ENCODE measurements around the gene TFB1M. TPM values are rescaled to one million over a fixed set of nuclear protein-coding genes. Genes with fewer than 3 reads are reported as not detected.

The TFB1M gene
- total RNA-seq, 1 donor from 2014 or later: 39.8 TPM

GRCh38 chr6:155250701-155251381 is 63.4 kb downstream of the TFB1M start:
- H3K9me3 Mint-ChIP-seq: no peaks in the 10 kb centered on the region
- H3K27ac Mint-ChIP-seq: no peak overlapping the region
- no peak for DNase-seq (ENCODE audit: low spot score)
- intact Hi-C loops (cut with micrococcal nuclease): no loop called here
- H3K36me3 Mint-ChIP-seq (ENCODE audit: low read depth): peaks cover 72% of the 10 kb centered on the region
- H3K4me1 Mint-ChIP-seq (ENCODE audit: low read depth): peaks cover 9% of the 10 kb centered on the region
- no peak overlapping the region for H3K4me3 Mint-ChIP-seq (ENCODE audit: low read depth)
- no peaks in the 10 kb centered on the region for H3K27me3 Mint-ChIP-seq (ENCODE audit: low read depth)

GRCh38 chr6:155248008-155249001 is 66.0 kb downstream of the TFB1M start:
- Mint-ChIP-seq H3K9me3 (no peaks in the 10 kb centered on the region), H3K27ac (no peak overlapping the region), H3K36me3 (ENCODE audit: low read depth) (peaks cover 72% of the 10 kb centered on the region), H3K4me3 (ENCODE audit: low read depth) (no peak overlapping the region), H3K27me3 (ENCODE audit: low read depth) (no peaks in the 10 kb centered on the region), H3K4me1 (ENCODE audit: low read depth) (no peaks in the 10 kb centered on the region)
- intact Hi-C loops (cut with micrococcal nuclease): loop anchor here (1.0 to 2.0 kb wide), 2 partner anchors 71 to 320 kb away; no protein-coding TSS in a partner anchor
- no peak for DNase-seq (ENCODE audit: low spot score)

GRCh38 chr6:155247618-155248007 is 66.7 kb downstream of the TFB1M start:
- H3K27me3 Mint-ChIP-seq (ENCODE audit: low read depth): no peaks in the 10 kb centered on the region
- no peaks in the 10 kb centered on the region for H3K4me1 Mint-ChIP-seq (ENCODE audit: low read depth)
- H3K9me3 Mint-ChIP-seq: no peaks in the 10 kb centered on the region
- DNase-seq (ENCODE audit: low spot score): no peak
- no peak overlapping the region for H3K27ac Mint-ChIP-seq
- H3K4me3 Mint-ChIP-seq (ENCODE audit: low read depth): no peak overlapping the region
- intact Hi-C loops (cut with micrococcal nuclease): loop anchor here (1.0 to 2.0 kb wide), 2 partner anchors 70 to 319 kb away; no protein-coding TSS in a partner anchor
- peaks cover 65% of the 10 kb centered on the region for H3K36me3 Mint-ChIP-seq (ENCODE audit: low read depth)

- Mint-ChIP-seq H3K9me3 (no peaks in the 10 kb centered on the region), H3K36me3 (ENCODE audit: low read depth) (peaks cover 63% of the 10 kb centered on the region), H3K4me3 (ENCODE audit: low read depth) (no peak overlapping the region), H3K4me1 (ENCODE audit: low read depth) (no peaks in the 10 kb centered on the region), H3K27me3 (ENCODE audit: low read depth) (no peaks in the 10 kb centered on the region), H3K27ac (no peak overlapping the region)
- intact Hi-C loops (cut with micrococcal nuclease): no loop called here
- DNase-seq (ENCODE audit: low spot score): no peak
Measured at GRCh38 chr6:155246825-155247224, 67.5 kb downstream of the TFB1M start.

- Mint-ChIP-seq H3K4me1 (ENCODE audit: low read depth) (no peaks in the 10 kb centered on the region), H3K27me3 (ENCODE audit: low read depth) (no peaks in the 10 kb centered on the region), H3K4me3 (ENCODE audit: low read depth) (no peak overlapping the region), H3K36me3 (ENCODE audit: low read depth) (peaks cover 57% of the 10 kb centered on the region), H3K9me3 (no peaks in the 10 kb centered on the region), H3K27ac (no peak overlapping the region)
- intact Hi-C loops (cut with micrococcal nuclease): no loop called here
- no peak for DNase-seq (ENCODE audit: low spot score)
Measured at GRCh38 chr6:155245831-155246230, 68.5 kb downstream of the TFB1M start.

- DNase-seq (ENCODE audit: low spot score): no peak
- Mint-ChIP-seq H3K27me3 (ENCODE audit: low read depth) (no peaks in the 10 kb centered on the region), H3K27ac (no peak overlapping the region), H3K9me3 (no peaks in the 10 kb centered on the region), H3K36me3 (ENCODE audit: low read depth) (peaks cover 57% of the 10 kb centered on the region), H3K4me1 (ENCODE audit: low read depth) (no peaks in the 10 kb centered on the region), H3K4me3 (ENCODE audit: low read depth) (no peak overlapping the region)
- intact Hi-C loops (cut with micrococcal nuclease): no loop called here
Measured at GRCh38 chr6:155245193-155245592, 69.1 kb downstream of the TFB1M start.

- peaks cover 51% of the 10 kb centered on the region for H3K36me3 Mint-ChIP-seq (ENCODE audit: low read depth)
- intact Hi-C loops (cut with micrococcal nuclease): no loop called here
- no peaks in the 10 kb centered on the region for H3K27me3 Mint-ChIP-seq (ENCODE audit: low read depth)
- H3K4me1 Mint-ChIP-seq (ENCODE audit: low read depth): no peaks in the 10 kb centered on the region
- no peak overlapping the region for H3K4me3 Mint-ChIP-seq (ENCODE audit: low read depth)
- peak overlapping the region; percentile 24 for H3K27ac Mint-ChIP-seq
- no peaks in the 10 kb centered on the region for H3K9me3 Mint-ChIP-seq
- DNase-seq (ENCODE audit: low spot score): no peak
Measured at GRCh38 chr6:155244434-155244833, 69.8 kb downstream of the TFB1M start.

GRCh38 chr6:155241966-155242365 is 72.3 kb downstream of the TFB1M start:
- no peaks in the 10 kb centered on the region for H3K27me3 Mint-ChIP-seq (ENCODE audit: low read depth)
- DNase-seq (ENCODE audit: low spot score): no peak
- H3K4me1 Mint-ChIP-seq (ENCODE audit: low read depth): no peaks in the 10 kb centered on the region
- H3K9me3 Mint-ChIP-seq: peaks cover 9% of the 10 kb centered on the region
- no peak overlapping the region for H3K27ac Mint-ChIP-seq
- H3K36me3 Mint-ChIP-seq (ENCODE audit: low read depth): peaks cover 56% of the 10 kb centered on the region
- H3K4me3 Mint-ChIP-seq (ENCODE audit: low read depth): no peak overlapping the region
- intact Hi-C loops (cut with micrococcal nuclease): no loop called here

GRCh38 chr6:155240905-155241600 is 73.2 kb downstream of the TFB1M start:
- no peak for DNase-seq (ENCODE audit: low spot score)
- Mint-ChIP-seq H3K4me3 (ENCODE audit: low read depth) (no peak overlapping the region), H3K27me3 (ENCODE audit: low read depth) (no peaks in the 10 kb centered on the region), H3K36me3 (ENCODE audit: low read depth) (peaks cover 56% of the 10 kb centered on the region), H3K27ac (no peak overlapping the region), H3K4me1 (ENCODE audit: low read depth) (no peaks in the 10 kb centered on the region), H3K9me3 (peaks cover 9% of the 10 kb centered on the region)
- intact Hi-C loops (cut with micrococcal nuclease): no loop called here

- peaks cover 36% of the 10 kb centered on the region for H3K36me3 Mint-ChIP-seq (ENCODE audit: low read depth)
- no peak overlapping the region for H3K27ac Mint-ChIP-seq
- H3K4me1 Mint-ChIP-seq (ENCODE audit: low read depth): no peaks in the 10 kb centered on the region
- H3K27me3 Mint-ChIP-seq (ENCODE audit: low read depth): no peaks in the 10 kb centered on the region
- intact Hi-C loops (cut with micrococcal nuclease): no loop called here
- H3K9me3 Mint-ChIP-seq: peaks cover 9% of the 10 kb centered on the region
- DNase-seq (ENCODE audit: low spot score): no peak
- H3K4me3 Mint-ChIP-seq (ENCODE audit: low read depth): no peak overlapping the region
Measured at GRCh38 chr6:155237613-155238012, 76.7 kb downstream of the TFB1M start.

GRCh38 chr6:155235087-155235486 is 79.2 kb downstream of the TFB1M start:
- intact Hi-C loops (cut with micrococcal nuclease): no loop called here
- no peaks in the 10 kb centered on the region for H3K27me3 Mint-ChIP-seq (ENCODE audit: low read depth)
- H3K27ac Mint-ChIP-seq: no peak overlapping the region
- H3K4me3 Mint-ChIP-seq (ENCODE audit: low read depth): no peak overlapping the region
- H3K36me3 Mint-ChIP-seq (ENCODE audit: low read depth): peaks cover 30% of the 10 kb centered on the region
- no peaks in the 10 kb centered on the region for H3K4me1 Mint-ChIP-seq (ENCODE audit: low read depth)
- DNase-seq (ENCODE audit: low spot score): no peak
- H3K9me3 Mint-ChIP-seq: peaks cover 11% of the 10 kb centered on the region

GRCh38 chr6:155234687-155235086 is 79.6 kb downstream of the TFB1M start:
- H3K36me3 Mint-ChIP-seq (ENCODE audit: low read depth): peaks cover 33% of the 10 kb centered on the region
- intact Hi-C loops (cut with micrococcal nuclease): no loop called here
- H3K27me3 Mint-ChIP-seq (ENCODE audit: low read depth): no peaks in the 10 kb centered on the region

More at GRCh38 chr6:155234687-155235086, 79.6 kb downstream of the TFB1M start:
- no peak for DNase-seq (ENCODE audit: low spot score)
- Mint-ChIP-seq H3K27ac (no peak overlapping the region), H3K4me1 (ENCODE audit: low read depth) (no peaks in the 10 kb centered on the region), H3K4me3 (ENCODE audit: low read depth) (no peak overlapping the region), H3K9me3 (peaks cover 13% of the 10 kb centered on the region)

Data from activated T-helper 2 cell treated with anti-CD3 and anti-CD28 coated beads, Interferon-gamma antibody, Interleukin-2, Interleukin-4, amounts not matched to agents 10 μg/mL and 5 μg/mL and 100 μg/mL, durations not matched to agents 14 hours and 24 hours and 36 hours (primary cell).